Measurements from ENCODE around the gene IL3.

Gene IL3

DNA sequence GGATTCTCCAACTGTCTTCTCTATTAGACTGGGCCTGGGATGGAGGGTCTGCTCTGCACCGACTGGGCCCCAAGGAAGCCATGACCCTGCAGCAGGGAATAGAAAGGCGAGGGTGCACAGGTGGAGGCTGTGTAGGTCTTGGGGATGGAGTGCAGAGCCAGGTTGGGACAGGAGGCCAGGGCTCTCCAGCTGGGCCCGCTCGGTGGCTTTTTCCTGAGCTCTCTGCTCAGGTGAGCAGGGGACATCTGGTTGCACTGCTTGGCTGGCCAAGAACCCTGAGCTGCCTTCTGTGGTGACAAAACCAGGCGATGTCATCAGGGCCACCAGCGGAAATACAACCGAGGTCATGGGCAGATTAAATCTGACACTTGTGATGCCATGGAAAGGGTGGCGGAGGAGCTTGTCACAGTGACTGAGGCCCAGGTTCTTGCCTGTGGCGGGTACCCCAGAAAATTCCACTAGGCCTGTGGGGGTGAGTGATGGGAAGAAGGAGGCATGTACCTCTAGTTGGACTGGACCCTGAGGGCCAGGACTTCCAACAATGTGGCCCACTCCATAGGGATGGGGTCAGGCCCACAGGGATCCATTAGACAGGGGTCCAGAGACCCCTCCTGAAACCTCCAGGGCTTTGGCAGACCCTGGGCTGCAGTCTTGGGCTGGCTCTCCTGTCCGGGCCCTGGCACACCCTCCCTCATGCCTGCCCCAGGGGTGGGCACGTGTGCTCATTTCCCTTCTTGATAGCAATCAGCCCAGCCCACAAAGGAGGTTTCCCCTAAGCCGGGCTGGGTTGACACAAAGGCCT is 4.4 kb upstream of the IL3 start:
- in situ Hi-C loops (cut with HindIII; ENCODE audit: low sequenced_read_pairs) = no loop called here
- TF ChIP-seq, protein P1, sequence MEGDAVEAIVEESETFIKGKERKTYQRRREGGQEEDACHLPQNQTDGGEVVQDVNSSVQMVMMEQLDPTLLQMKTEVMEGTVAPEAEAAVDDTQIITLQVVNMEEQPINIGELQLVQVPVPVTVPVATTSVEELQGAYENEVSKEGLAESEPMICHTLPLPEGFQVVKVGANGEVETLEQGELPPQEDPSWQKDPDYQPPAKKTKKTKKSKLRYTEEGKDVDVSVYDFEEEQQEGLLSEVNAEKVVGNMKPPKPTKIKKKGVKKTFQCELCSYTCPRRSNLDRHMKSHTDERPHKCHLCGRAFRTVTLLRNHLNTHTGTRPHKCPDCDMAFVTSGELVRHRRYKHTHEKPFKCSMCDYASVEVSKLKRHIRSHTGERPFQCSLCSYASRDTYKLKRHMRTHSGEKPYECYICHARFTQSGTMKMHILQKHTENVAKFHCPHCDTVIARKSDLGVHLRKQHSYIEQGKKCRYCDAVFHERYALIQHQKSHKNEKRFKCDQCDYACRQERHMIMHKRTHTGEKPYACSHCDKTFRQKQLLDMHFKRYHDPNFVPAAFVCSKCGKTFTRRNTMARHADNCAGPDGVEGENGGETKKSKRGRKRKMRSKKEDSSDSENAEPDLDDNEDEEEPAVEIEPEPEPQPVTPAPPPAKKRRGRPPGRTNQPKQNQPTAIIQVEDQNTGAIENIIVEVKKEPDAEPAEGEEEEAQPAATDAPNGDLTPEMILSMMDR (IDR thresholded peaks at IDR 0.05; ENCODE audit: low read depth, low read length) = no peak
- DNase-seq (ENCODE audit: low read depth, low spot score) = no peak
- no peak overlapping the region for H3K4me3 ChIP-seq (ENCODE audit: low read depth, low read length)

- H3K4me3 ChIP-seq (ENCODE audit: low read depth, low read length) = no peak overlapping the region
- in situ Hi-C loops (cut with HindIII; ENCODE audit: low sequenced_read_pairs) = no loop called here
- no peak for DNase-seq (ENCODE audit: low read depth, low spot score)
- TF ChIP-seq, protein P1 (IDR thresholded peaks at IDR 0.05; ENCODE audit: low read depth, low read length) = no peak
Observed at GRCh38 chr5:132056610-132057497, 3.6 kb upstream of the IL3 start.

- no peak for DNase-seq (ENCODE audit: low read depth, low spot score)
- TF ChIP-seq, protein P1 (IDR thresholded peaks at IDR 0.05; ENCODE audit: low read depth, low read length) = no peak
- no peak overlapping the region for H3K4me3 ChIP-seq (ENCODE audit: low read depth, low read length)
- in situ Hi-C loops (cut with HindIII; ENCODE audit: low sequenced_read_pairs) = no loop called here
Observed at GRCh38 chr5:132057498-132058255, 2.8 kb upstream of the IL3 start.

GRCh38 chr5:132058646-132059042 is 1.8 kb upstream of the IL3 start:
- H3K4me3 ChIP-seq (ENCODE audit: low read depth, low read length) = no peak overlapping the region
- DNase-seq (ENCODE audit: low read depth, low spot score) = no peak
- TF ChIP-seq, protein P1 (IDR thresholded peaks at IDR 0.05; ENCODE audit: low read depth, low read length) = no peak
- in situ Hi-C loops (cut with HindIII; ENCODE audit: low sequenced_read_pairs) = no loop called here

- no peak for DNase-seq (ENCODE audit: low read depth, low spot score)
- in situ Hi-C loops (cut with HindIII; ENCODE audit: low sequenced_read_pairs) = no loop called here
- TF ChIP-seq, protein P1 (IDR thresholded peaks at IDR 0.05; ENCODE audit: low read depth, low read length) = no peak
- no peak overlapping the region for H3K4me3 ChIP-seq (ENCODE audit: low read depth, low read length)
Observed at GRCh38 chr5:132059043-132059695, 1.3 kb upstream of the IL3 start.

Data from astrocyte of the spinal cord (primary cell).